WTC11 (cell line): ENCODE results near the gene POLR2C. TPM values are rescaled to one million over a fixed set of nuclear protein-coding genes. Genes with fewer than 3 reads are reported as not detected.

Experiments used
- ATF1 ChIP-seq: sonication (generic); formaldehyde crosslinking; IDR thresholded peaks from 2 replicates; pipeline ENCODE4 v1.8.1; 2023; ENCODE audit warnings: mild to moderate bottlenecking, moderate library complexity, missing genetic modification reagents
- ETV6 ChIP-seq: sonication (generic); formaldehyde crosslinking; IDR thresholded peaks from 2 replicates; pipeline ENCODE4 v1.8.1; 2022; ENCODE audit warnings: mild to moderate bottlenecking, missing genetic modification reagents
- FOXJ3 ChIP-seq: sonication (generic); formaldehyde crosslinking; IDR thresholded peaks from 2 replicates; pipeline ENCODE4 v1.9.0; 2021; ENCODE audit warnings: missing genetic modification reagents, mild to moderate bottlenecking, borderline replicate concordance
- HMGA2 ChIP-seq: fragments of 250-450 bp; sonication (Bioruptor Pico); IDR thresholded peaks from 2 replicates; pipeline ENCODE4 v1.4.0; 2021; ENCODE audit warnings: mild to moderate bottlenecking, moderate library complexity
- KAT7 ChIP-seq: sonication (generic); formaldehyde crosslinking; IDR thresholded peaks from 2 replicates; pipeline ENCODE4 v1.8.1; 2023; ENCODE audit warnings: missing genetic modification reagents, mild to moderate bottlenecking, borderline replicate concordance
- NR3C1 ChIP-seq: sonication (generic); formaldehyde crosslinking; conservative IDR thresholded peaks from 2 replicates; pipeline ENCODE4 v1.8.1; 2023; ENCODE audit warnings: low read depth, mild to moderate bottlenecking, missing genetic modification reagents
- OVOL2 ChIP-seq: fragments of 250-450 bp; sonication (Bioruptor Pico); IDR thresholded peaks from 2 replicates; pipeline ENCODE4 v1.9.0; 2021; ENCODE audit warnings: mild to moderate bottlenecking, borderline replicate concordance
- PRRX2 ChIP-seq: fragments of 250-450 bp; sonication (Bioruptor Pico); IDR thresholded peaks from 2 replicates; pipeline ENCODE4 v1.8.0; 2021; ENCODE audit warnings: mild to moderate bottlenecking
- RORB ChIP-seq: fragments of 250-450 bp; sonication (Bioruptor Pico); IDR thresholded peaks from 2 replicates; pipeline ENCODE4 v1.9.0; 2021; ENCODE audit warnings: mild to moderate bottlenecking
- SMAD3 ChIP-seq: sonication (generic); formaldehyde crosslinking; IDR thresholded peaks from 2 replicates; pipeline ENCODE4 v1.8.0; 2022; ENCODE audit warnings: missing genetic modification reagents, mild to moderate bottlenecking, borderline replicate concordance
- TEAD1 ChIP-seq: sonication (generic); formaldehyde crosslinking; IDR thresholded peaks from 2 replicates; pipeline ENCODE4 v1.8.0; 2022; ENCODE audit warnings: mild to moderate bottlenecking, missing genetic modification reagents
- ZBTB21 ChIP-seq: sonication (generic); formaldehyde crosslinking; IDR thresholded peaks from 2 replicates; pipeline ENCODE4 v1.8.1; 2023; ENCODE audit warnings: mild to moderate bottlenecking, missing genetic modification reagents, borderline replicate concordance
- ZNF232 ChIP-seq: sonication (generic); formaldehyde crosslinking; IDR thresholded peaks from 2 replicates; pipeline ENCODE4 v1.8.0; 2022; ENCODE audit warnings: mild to moderate bottlenecking, missing genetic modification reagents
- total RNA-seq: library from RNA; stranded (reverse); gene quantifications from 3 replicates; pipeline ENCODE4 v1.2.3, GENCODE V29; 2021
- TF ChIP-seq, protein P1 (sequence below): fragments of 250-450 bp; sonication (Bioruptor Pico); IDR thresholded peaks from 2 replicates; pipeline ENCODE4 v1.9.0; 2021; ENCODE audit warnings: moderate library complexity, mild to moderate bottlenecking, inconsistent platforms, borderline replicate concordance
- TF ChIP-seq, protein P2 (sequence below): sonication (generic); formaldehyde crosslinking; IDR thresholded peaks from 2 replicates; pipeline ENCODE4 v1.8.1; 2022; ENCODE audit warnings: mild to moderate bottlenecking, moderate library complexity, missing genetic modification reagents
- TF ChIP-seq, protein P3 (sequence below): fragments of 200-600 bp; IDR thresholded peaks from 2 replicates; pipeline ENCODE4 v1.8.0; 2022; ENCODE audit warnings: antibody characterized with exemption
- TF ChIP-seq, protein P4 (sequence below): sonication (generic); formaldehyde crosslinking; IDR thresholded peaks from 2 replicates; pipeline ENCODE4 v1.8.1; 2023; ENCODE audit warnings: mild to moderate bottlenecking, missing genetic modification reagents, moderate library complexity
- TF ChIP-seq, protein P5 (sequence below): fragments of 250-450 bp; sonication (Bioruptor Pico); IDR thresholded peaks from 2 replicates; pipeline ENCODE4 v1.9.0; 2021; ENCODE audit warnings: mild to moderate bottlenecking, borderline replicate concordance
- TF ChIP-seq, protein P6 (sequence below): sonication (generic); formaldehyde crosslinking; conservative IDR thresholded peaks from 2 replicates; pipeline ENCODE4 v1.8.1; 2022; ENCODE audit warnings: mild to moderate bottlenecking, missing genetic modification reagents
- TF ChIP-seq, protein P7 (sequence below): sonication (generic); formaldehyde crosslinking; IDR thresholded peaks from 2 replicates; pipeline ENCODE4 v1.8.0; 2023; ENCODE audit warnings: missing genetic modification reagents
- TF ChIP-seq, protein P8 (sequence below): sonication (generic); formaldehyde crosslinking; IDR thresholded peaks from 2 replicates; pipeline ENCODE4 v1.8.0; 2023; ENCODE audit warnings: missing genetic modification reagents, mild to moderate bottlenecking, borderline replicate concordance

POLR2C gene
- total RNA-seq, 1 experiment from 2014 or later: 75.4 TPM

DNA sequence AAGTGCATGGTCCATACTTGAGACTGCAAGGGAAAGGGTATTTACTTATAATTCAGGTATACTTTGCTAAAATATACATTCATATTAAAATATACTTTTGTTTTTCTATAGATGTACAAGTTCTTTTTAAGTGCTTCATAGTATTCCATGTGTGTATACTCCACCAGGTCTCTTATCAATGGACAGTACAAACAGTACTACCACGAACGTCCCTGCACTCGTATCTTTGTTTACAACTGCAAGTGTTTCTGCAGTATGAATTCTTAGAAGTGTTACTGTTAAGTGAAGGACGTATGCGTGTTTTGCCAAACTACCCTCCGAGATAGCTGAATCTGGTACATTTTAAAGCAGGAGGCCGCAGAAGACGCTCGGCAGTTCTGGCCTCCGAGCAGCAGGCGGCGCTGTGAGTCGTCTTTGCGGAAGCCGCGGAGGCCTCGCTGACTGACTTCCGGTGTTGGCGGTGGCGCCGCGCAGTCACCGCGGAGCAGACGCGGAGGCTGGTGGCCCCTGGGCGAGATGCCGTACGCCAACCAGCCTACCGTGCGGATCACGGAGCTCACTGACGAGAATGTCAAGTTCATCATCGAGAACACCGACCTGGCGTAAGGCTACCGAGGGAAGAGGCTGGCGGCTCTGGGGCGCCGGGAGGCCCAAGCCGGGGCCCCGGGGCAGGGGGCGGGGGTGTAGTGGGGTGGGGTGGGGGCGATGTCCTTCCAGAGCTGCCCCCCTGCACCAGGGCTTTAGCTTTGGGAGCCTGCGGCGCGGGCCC lies at the start of gene POLR2C (continued):
- no peak for TF ChIP-seq ZBTB21 (CRISPR knock-in tag)
- TF ChIP-seq, protein P1, sequence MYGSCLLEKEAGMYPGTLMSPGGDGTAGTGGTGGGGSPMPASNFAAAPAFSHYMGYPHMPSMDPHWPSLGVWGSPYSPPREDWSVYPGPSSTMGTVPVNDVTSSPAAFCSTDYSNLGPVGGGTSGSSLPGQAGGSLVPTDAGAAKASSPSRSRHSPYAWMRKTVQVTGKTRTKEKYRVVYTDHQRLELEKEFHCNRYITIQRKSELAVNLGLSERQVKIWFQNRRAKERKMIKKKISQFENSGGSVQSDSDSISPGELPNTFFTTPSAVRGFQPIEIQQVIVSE (CRISPR knock-in tag): no peak
- TF ChIP-seq PRRX2 (CRISPR knock-in tag): no peak
- TF ChIP-seq, protein P2, sequence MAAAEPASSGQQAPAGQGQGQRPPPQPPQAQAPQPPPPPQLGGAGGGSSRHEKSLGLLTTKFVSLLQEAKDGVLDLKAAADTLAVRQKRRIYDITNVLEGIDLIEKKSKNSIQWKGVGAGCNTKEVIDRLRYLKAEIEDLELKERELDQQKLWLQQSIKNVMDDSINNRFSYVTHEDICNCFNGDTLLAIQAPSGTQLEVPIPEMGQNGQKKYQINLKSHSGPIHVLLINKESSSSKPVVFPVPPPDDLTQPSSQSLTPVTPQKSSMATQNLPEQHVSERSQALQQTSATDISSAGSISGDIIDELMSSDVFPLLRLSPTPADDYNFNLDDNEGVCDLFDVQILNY (CRISPR knock-in tag): peak; percentile 68; the same call in 1 of the 2 replicates
- 0 out of 2 replicates have a peak, but pooled peaks have one; percentile 68 for TF ChIP-seq KAT7 (CRISPR knock-in tag)
- TF ChIP-seq, protein P3, sequence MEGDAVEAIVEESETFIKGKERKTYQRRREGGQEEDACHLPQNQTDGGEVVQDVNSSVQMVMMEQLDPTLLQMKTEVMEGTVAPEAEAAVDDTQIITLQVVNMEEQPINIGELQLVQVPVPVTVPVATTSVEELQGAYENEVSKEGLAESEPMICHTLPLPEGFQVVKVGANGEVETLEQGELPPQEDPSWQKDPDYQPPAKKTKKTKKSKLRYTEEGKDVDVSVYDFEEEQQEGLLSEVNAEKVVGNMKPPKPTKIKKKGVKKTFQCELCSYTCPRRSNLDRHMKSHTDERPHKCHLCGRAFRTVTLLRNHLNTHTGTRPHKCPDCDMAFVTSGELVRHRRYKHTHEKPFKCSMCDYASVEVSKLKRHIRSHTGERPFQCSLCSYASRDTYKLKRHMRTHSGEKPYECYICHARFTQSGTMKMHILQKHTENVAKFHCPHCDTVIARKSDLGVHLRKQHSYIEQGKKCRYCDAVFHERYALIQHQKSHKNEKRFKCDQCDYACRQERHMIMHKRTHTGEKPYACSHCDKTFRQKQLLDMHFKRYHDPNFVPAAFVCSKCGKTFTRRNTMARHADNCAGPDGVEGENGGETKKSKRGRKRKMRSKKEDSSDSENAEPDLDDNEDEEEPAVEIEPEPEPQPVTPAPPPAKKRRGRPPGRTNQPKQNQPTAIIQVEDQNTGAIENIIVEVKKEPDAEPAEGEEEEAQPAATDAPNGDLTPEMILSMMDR: peak; percentile 95
- TF ChIP-seq ETV6: peak; percentile 90
- TF ChIP-seq, protein P4, sequence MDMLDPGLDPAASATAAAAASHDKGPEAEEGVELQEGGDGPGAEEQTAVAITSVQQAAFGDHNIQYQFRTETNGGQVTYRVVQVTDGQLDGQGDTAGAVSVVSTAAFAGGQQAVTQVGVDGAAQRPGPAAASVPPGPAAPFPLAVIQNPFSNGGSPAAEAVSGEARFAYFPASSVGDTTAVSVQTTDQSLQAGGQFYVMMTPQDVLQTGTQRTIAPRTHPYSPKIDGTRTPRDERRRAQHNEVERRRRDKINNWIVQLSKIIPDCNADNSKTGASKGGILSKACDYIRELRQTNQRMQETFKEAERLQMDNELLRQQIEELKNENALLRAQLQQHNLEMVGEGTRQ: no peak
- no peak for TF ChIP-seq NR3C1 (CRISPR knock-in tag)
- peak; percentile 85; the same call in 1 of the 2 replicates for TF ChIP-seq TEAD1
- 0 out of 2 replicates have a peak, but pooled peaks have one; percentile 38 for TF ChIP-seq ATF1
- TF ChIP-seq ZNF232: 0 out of 2 replicates have a peak, but pooled peaks have one; percentile 34
- TF ChIP-seq, protein P5, sequence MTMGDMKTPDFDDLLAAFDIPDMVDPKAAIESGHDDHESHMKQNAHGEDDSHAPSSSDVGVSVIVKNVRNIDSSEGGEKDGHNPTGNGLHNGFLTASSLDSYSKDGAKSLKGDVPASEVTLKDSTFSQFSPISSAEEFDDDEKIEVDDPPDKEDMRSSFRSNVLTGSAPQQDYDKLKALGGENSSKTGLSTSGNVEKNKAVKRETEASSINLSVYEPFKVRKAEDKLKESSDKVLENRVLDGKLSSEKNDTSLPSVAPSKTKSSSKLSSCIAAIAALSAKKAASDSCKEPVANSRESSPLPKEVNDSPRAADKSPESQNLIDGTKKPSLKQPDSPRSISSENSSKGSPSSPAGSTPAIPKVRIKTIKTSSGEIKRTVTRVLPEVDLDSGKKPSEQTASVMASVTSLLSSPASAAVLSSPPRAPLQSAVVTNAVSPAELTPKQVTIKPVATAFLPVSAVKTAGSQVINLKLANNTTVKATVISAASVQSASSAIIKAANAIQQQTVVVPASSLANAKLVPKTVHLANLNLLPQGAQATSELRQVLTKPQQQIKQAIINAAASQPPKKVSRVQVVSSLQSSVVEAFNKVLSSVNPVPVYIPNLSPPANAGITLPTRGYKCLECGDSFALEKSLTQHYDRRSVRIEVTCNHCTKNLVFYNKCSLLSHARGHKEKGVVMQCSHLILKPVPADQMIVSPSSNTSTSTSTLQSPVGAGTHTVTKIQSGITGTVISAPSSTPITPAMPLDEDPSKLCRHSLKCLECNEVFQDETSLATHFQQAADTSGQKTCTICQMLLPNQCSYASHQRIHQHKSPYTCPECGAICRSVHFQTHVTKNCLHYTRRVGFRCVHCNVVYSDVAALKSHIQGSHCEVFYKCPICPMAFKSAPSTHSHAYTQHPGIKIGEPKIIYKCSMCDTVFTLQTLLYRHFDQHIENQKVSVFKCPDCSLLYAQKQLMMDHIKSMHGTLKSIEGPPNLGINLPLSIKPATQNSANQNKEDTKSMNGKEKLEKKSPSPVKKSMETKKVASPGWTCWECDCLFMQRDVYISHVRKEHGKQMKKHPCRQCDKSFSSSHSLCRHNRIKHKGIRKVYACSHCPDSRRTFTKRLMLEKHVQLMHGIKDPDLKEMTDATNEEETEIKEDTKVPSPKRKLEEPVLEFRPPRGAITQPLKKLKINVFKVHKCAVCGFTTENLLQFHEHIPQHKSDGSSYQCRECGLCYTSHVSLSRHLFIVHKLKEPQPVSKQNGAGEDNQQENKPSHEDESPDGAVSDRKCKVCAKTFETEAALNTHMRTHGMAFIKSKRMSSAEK: no peak
- no peak for TF ChIP-seq HMGA2 (CRISPR knock-in tag)
- TF ChIP-seq FOXJ3 (CRISPR knock-in tag): no peak
- TF ChIP-seq, protein P6, sequence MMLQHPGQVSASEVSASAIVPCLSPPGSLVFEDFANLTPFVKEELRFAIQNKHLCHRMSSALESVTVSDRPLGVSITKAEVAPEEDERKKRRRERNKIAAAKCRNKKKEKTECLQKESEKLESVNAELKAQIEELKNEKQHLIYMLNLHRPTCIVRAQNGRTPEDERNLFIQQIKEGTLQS: no peak
- TF ChIP-seq OVOL2: 0 out of 2 replicates have a peak, but pooled peaks have one; percentile 67
- TF ChIP-seq SMAD3 (CRISPR knock-in tag): no peak
- TF ChIP-seq, protein P7, sequence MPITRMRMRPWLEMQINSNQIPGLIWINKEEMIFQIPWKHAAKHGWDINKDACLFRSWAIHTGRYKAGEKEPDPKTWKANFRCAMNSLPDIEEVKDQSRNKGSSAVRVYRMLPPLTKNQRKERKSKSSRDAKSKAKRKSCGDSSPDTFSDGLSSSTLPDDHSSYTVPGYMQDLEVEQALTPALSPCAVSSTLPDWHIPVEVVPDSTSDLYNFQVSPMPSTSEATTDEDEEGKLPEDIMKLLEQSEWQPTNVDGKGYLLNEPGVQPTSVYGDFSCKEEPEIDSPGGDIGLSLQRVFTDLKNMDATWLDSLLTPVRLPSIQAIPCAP: no peak
- TF ChIP-seq, protein P8, sequence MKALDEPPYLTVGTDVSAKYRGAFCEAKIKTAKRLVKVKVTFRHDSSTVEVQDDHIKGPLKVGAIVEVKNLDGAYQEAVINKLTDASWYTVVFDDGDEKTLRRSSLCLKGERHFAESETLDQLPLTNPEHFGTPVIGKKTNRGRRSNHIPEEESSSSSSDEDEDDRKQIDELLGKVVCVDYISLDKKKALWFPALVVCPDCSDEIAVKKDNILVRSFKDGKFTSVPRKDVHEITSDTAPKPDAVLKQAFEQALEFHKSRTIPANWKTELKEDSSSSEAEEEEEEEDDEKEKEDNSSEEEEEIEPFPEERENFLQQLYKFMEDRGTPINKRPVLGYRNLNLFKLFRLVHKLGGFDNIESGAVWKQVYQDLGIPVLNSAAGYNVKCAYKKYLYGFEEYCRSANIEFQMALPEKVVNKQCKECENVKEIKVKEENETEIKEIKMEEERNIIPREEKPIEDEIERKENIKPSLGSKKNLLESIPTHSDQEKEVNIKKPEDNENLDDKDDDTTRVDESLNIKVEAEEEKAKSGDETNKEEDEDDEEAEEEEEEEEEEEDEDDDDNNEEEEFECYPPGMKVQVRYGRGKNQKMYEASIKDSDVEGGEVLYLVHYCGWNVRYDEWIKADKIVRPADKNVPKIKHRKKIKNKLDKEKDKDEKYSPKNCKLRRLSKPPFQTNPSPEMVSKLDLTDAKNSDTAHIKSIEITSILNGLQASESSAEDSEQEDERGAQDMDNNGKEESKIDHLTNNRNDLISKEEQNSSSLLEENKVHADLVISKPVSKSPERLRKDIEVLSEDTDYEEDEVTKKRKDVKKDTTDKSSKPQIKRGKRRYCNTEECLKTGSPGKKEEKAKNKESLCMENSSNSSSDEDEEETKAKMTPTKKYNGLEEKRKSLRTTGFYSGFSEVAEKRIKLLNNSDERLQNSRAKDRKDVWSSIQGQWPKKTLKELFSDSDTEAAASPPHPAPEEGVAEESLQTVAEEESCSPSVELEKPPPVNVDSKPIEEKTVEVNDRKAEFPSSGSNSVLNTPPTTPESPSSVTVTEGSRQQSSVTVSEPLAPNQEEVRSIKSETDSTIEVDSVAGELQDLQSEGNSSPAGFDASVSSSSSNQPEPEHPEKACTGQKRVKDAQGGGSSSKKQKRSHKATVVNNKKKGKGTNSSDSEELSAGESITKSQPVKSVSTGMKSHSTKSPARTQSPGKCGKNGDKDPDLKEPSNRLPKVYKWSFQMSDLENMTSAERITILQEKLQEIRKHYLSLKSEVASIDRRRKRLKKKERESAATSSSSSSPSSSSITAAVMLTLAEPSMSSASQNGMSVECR (CRISPR knock-in tag): peak; percentile 83; the same call in 1 of the 2 replicates
- TF ChIP-seq RORB: no peak
